HTR-8/SVneo (cell line): ENCODE results near the gene SCYGR8.

Experiments used
- DNase-seq: peaks from one replicate; pipeline ENCODE4 v3.0.0; 2011; ENCODE audit warnings: low spot score, mixed read lengths; ENCODE audit not compliant: insufficient read length
- FAIRE-seq: peaks from 2 replicates; lab custom pipeline; 2011; peaks lifted over from hg19 to GRCh38; lab: Jason Lieb, UNC

The SCYGR8 gene

DNA sequence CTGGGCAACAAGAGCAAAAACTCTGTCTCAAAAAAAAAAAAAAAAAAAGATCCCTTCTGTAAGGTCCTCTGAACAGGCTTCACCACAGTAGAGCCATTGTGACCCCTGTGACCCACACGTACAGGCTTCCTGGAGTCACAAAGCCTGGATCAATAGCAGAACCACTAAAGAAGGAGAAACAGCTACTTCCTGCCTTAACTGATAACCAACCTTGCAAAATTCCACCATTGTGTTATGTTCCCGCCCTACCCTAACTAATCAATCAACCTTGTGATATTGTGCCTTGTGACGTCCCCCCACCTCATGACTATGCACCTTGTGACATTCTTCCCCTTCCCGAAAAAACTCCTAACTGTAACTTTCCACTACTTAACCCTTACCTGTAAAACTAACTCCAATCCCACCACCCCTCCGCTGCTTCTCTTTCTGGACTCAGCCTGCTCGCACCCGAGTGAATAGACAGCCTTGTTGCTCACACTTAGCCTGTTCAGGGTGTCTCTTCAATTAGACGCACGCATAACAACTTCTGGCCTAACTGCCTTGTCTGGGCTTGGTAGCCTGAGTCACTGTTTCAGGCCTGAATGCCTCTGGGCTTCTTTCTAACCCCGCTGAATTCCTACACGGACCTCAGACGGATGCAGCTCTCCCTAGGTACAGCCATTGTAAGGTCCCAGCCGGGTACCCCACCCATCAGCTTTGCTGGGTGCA lies 13.9 kb downstream of the SCYGR8 start:
- no peak for FAIRE-seq
- DNase-seq: no peak

- FAIRE-seq (no peak), DNase-seq (no peak)
Measured at GRCh38 chr2:227761740-227762476, 16.2 kb downstream of the SCYGR8 start.

- no peak for FAIRE-seq
- no peak for DNase-seq
Measured at GRCh38 chr2:227765788-227766372, 20.2 kb downstream of the SCYGR8 start.

GRCh38 chr2:227766373-227766883 lies 20.7 kb downstream of the SCYGR8 start:
- FAIRE-seq: no peak

DNA sequence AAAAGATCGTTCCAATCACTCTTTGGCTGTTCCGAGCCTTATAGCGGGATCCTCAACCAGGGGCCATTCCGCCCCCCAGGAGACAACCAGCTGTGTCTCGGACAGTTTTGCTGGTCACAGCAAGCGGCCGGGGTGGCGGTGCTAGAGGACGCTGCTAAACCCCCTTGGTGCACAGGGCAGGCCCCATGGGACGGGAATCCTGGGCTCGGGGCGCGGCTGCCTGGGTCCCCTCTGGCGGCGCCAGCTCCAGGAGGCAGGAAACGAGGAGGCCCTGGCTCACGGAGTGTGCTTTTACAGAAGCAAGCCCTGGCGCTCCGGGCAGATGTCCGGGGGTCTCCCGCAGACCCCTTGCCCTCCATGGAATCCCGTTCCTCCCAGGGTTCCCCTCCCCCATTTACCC lies 22.1 kb downstream of the SCYGR8 start:
- FAIRE-seq (no peak), DNase-seq (no peak)

More at GRCh38 chr2:227766373-227766883, 20.7 kb downstream of the SCYGR8 start:
- DNase-seq: peak; percentile 75

DNA sequence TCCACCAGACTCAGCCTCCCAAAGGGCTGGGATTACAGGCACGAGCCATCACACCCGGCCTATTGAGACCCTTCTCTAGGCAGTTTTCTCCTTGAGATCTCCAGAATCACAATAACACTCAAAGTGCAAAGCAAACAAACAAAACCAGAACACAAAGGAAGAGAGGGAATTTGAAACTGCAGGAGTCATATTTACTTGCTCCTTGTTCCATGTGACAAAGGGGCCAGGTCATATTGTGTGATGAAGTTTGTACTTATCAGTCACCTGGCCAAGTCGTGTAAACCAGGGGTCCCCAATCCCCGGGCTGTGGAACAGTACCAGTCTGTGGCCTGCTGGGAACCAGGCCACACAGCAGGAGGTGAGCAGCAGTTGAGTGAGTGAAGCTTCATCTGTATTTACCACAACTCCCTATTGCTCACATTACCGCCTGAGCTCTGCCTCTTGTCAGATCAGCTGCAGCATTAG lies 26.5 kb downstream of the SCYGR8 start:
- DNase-seq (no peak), FAIRE-seq (no peak)

GRCh38 chr2:227772932-227773331 lies 27.2 kb downstream of the SCYGR8 start:
- DNase-seq (no peak), FAIRE-seq (no peak)

DNA sequence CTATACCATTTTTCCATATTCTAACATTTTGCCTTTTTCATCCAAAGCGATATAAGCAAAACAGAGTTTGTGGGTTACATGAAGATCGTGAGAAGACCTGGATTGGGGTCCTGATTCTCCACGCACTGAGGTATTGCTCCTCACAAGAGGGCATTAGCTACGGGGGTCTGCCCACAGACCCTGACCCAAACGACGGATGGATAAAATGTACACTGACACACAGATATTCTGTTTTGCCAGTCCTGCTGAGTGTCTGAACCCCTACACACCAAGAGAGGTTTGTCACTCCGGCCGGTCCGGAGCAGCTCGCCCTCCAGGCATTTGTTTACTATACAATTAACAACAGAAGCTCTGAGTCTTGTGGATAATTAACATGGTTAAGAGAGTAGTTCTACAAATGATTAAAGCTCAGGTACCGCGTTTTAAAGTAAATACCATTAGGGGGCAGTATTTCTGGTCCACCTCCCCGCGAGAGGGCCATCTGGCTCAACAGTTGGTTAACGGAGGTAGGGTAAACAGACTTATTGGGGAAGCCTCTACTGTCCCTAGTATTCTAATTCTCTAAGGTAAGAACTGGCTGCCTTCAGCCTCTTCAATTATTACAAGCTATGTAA lies 28.4 kb downstream of the SCYGR8 start:
- no peak for FAIRE-seq

DNA sequence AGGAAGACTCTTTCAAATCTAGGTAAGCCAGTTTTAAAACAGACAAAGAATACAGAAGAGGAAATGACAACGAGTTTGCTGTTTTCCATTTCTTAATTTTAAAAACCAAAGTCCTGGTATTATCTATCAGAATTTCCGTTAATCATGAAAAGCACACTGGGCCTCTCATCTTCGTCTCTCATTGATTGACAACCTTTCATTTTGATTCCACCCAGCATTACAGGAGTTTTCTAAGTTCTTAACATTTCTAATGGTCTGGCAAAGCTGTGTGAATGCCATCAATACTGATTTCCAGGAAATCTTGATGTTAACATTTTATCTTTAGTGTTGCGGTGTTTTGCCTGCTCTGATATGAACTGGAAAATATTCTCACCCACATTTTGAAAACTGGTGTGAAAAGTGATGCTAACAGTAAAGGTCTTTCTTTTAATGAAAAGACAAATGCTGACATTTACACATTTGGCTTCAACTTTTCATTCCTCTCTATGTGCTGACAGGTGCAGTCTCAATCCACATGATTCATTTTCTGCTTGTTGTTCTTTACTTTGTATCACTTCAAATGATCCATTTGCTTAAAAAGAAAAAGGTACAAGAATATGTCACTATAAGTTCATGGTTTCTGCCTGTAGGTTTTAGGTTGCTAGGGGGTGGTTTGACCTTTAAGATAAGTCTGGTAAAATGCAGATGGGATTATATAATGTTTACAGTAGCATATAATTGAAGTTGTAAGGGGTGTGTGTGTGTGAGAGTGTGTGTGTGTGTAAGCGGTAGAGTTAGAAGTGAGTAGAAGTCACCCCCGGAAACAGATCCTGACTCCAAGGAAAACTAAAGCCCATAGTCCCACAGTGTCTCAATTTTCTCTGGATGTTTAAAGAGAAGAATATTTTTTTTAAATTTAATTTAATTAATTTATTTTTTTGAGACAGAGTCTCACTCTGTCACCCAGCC lies 29.5 kb downstream of the SCYGR8 start:
- FAIRE-seq (no peak), DNase-seq (no peak)

More for the DNA sequence above, 28.4 kb downstream of the SCYGR8 start:
- no peak for DNase-seq

- no peak for DNase-seq
- no peak for FAIRE-seq
Measured at GRCh38 chr2:227780981-227781615, 35.4 kb downstream of the SCYGR8 start.

DNA sequence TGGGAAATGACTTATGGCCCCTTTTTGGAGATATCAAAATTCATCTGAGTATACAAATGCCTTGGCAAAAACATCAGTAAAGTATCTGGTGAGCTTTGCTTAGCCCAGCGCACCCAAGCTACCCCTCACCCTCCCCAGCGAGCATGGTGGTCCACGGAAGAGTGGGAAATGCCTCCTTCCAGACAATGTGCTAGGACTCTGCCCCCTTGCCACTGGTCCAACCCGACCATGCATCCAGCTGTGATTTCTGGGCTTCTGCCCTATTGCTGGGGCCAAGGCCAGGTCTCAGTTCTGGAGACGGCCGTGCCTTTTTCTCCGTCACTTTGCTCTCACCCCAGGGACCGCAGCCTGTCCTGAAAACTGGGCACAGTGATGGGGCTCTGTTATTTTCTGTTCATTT lies 36.1 kb downstream of the SCYGR8 start:
- no peak for FAIRE-seq
- no peak for DNase-seq

GRCh38 chr2:227782804-227783203 lies 37.1 kb downstream of the SCYGR8 start:
- no peak for FAIRE-seq
- DNase-seq: no peak

DNA sequence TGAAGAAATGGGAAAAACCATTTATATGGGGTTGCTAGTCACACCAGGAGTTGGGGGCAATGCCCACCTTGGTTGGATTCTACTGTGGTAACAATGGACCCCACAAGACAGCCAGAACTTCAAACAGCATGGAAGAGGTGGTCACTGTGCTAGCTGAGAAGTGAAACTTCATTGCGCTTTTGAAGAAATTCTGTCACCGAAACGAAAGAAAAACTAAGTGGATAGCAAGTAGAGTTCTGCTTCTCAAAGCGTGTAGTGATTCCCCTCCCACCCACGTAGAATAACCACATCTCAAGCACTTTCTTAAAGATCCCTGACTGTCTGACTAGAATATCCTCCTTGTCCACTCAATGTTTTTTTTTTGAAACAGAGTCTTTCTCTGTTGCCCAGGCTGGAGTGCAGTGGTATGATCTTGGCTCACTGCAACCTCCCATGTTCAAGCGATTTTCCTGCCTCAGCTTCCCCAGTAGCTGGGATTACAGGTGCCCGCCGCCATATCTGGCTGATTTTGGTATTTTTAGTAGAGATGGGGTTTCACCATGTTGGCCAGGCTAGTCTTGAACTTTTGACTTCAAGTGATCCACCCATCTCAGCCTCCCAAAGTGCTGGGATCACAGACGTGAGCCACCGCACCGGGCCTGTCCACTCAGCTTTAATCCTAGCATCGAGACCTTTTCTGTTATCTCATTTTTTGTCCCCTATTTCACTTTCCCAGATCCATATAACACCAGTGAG lies 37.9 kb downstream of the SCYGR8 start:
- FAIRE-seq: no peak

GRCh38 chr2:227785293-227785692 lies 39.6 kb downstream of the SCYGR8 start:
- DNase-seq: no peak
- FAIRE-seq: no peak

More for the DNA sequence above, 37.9 kb downstream of the SCYGR8 start:
- no peak for DNase-seq

DNA sequence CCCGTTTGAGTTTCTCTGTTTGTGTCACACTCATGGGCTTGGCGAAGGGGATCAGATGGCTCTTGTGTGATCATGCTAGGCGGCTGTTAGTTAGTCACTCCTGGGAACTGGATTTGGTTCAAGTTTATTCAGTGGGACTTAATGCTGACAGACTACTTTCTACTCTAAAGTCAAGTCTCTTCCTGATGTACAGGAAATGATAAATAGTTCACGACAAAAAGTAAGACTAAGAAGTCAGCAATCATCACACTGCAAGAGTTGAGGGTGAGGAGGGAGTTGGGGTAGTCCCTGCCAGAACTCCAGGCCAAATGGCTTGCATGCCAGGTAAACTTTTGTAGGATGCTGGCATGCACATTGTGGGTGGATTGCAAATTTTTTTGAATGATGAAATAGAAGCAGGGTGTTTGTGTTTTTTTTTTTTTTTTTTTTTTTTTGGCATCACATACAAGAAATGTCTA lies 42.9 kb downstream of the SCYGR8 start:
- FAIRE-seq (no peak), DNase-seq (no peak)

GRCh38 chr2:227789803-227790202 lies 44.1 kb downstream of the SCYGR8 start:
- no peak for DNase-seq
- FAIRE-seq: no peak

DNA sequence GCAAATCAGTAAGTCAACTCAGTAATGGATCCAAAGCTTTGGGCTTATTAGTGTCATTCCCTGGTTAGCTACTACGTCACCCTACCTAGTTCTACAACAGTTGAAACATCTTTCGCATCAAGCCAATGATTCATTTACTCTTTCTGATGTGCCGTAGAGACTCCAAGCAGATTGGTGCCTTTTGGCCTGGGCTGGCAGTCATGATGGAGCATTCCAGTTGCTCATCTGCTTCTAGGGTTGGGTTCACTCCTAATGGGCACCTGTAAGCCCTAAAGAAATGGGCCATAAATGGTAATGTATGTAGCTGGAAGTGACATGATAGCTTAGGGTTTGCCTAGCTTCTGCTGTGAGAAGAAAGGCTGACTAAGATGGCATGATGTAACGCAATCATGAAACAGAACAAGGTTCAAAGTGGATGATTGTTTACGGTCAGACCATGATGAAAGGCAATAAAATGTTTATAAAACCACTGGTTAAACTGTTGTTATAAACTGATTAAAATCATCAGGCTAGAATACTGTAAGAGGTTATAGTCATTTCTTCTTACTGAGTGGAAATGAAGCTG lies 47.5 kb downstream of the SCYGR8 start:
- FAIRE-seq: no peak
- DNase-seq: no peak
